SU-DHL-6 (cell line): Measurements from ENCODE around the gene ATP5F1E.

Experiments
- H2AFZ ChIP-seq: fragments of 200-600 bp; sonication (generic); 2 replicates; pipeline ENCODE4 v1.6.1; 2014; ENCODE audit warnings: low read depth, mild to moderate bottlenecking, moderate library complexity, mixed read lengths, antibody characterized with exemption, low read length; ENCODE audit not compliant: severe bottlenecking
- H3F3A ChIP-seq: fragments of 200-600 bp; shearing (Covaris generic); 2 replicates; pipeline ENCODE4 v1.6.0; 2016; ENCODE audit warnings: antibody characterized with exemption, mild to moderate bottlenecking; ENCODE audit not compliant: insufficient read depth
- H3K27ac ChIP-seq: fragments of 200-600 bp; sonication (generic); 2 replicates; pipeline ENCODE4 v1.5.1; 2016; ENCODE audit warnings: low read depth, mild to moderate bottlenecking, low read length, moderate library complexity, mixed read lengths
- H3K27me3 ChIP-seq: fragments of 200-600 bp; sonication (generic), shearing (Covaris generic); 2 replicates; pipeline ENCODE4 v1.6.0; 2014; ENCODE audit warnings: mild to moderate bottlenecking, low read length
- H3K36me3 ChIP-seq: fragments of 200-600 bp; sonication (generic); 2 replicates; pipeline ENCODE4 v1.6.1; 2014; ENCODE audit warnings: mild to moderate bottlenecking, low read length, mixed read lengths
- H3K4me2 ChIP-seq: fragments of 300-600, 200-600 bp; shearing (Covaris generic), sonication (generic); 2 replicates; pipeline ENCODE4 v1.6.0; 2014; ENCODE audit warnings: low read length, low read depth, mild to moderate bottlenecking; ENCODE audit not compliant: poor library complexity, severe bottlenecking
- H3K4me3 ChIP-seq: fragments of 200-600 bp; sonication (generic); 2 replicates; pipeline ENCODE4 v1.5.1; 2014; ENCODE audit warnings: antibody characterized with exemption, low read length, mild to moderate bottlenecking, mixed read lengths; ENCODE audit not compliant: insufficient read depth, poor library complexity, severe bottlenecking
- H3K79me2 ChIP-seq: fragments of 200-600 bp; sonication (generic); 2 replicates; pipeline ENCODE4 v1.6.1; 2014; ENCODE audit warnings: mild to moderate bottlenecking, low read length, moderate library complexity; ENCODE audit not compliant: insufficient read depth
- H3K9ac ChIP-seq: fragments of 200-600 bp; sonication (generic); 2 replicates; pipeline ENCODE4 v1.7.0; 2014; ENCODE audit warnings: mild to moderate bottlenecking, low read length
- H3K9me2 ChIP-seq: fragments of 200-600 bp; sonication (generic); replicated peaks from 2 replicates; pipeline ENCODE4 v1.6.1; 2014; ENCODE audit warnings: low read length; ENCODE audit not compliant: insufficient read depth
- H3K9me3 ChIP-seq: fragments of 200-600 bp; sonication (generic); 2 replicates; pipeline ENCODE4 v1.6.1; 2014; ENCODE audit warnings: low read length, mixed read lengths; ENCODE audit not compliant: insufficient read depth
- H4K20me1 ChIP-seq: fragments of 200-600 bp; sonication (generic); 2 replicates; pipeline ENCODE4 v1.6.1; 2014; ENCODE audit warnings: low read depth, mild to moderate bottlenecking, antibody characterized with exemption, low read length, moderate library complexity, mixed read lengths
- CTCF ChIP-seq: fragments of 200-600 bp; sonication (generic); IDR thresholded peaks from one replicate; pipeline ENCODE4 v1.5.1; 2017; ENCODE audit warnings: antibody characterized with exemption, mild to moderate bottlenecking, low read length, moderate library complexity; ENCODE audit not compliant: insufficient read depth, poor library complexity, severe bottlenecking
- EZH2phosphoT487 ChIP-seq: fragments of 200-600 bp; sonication (generic), shearing (Covaris generic); conservative IDR thresholded peaks from 2 replicates; pipeline ENCODE4 v1.6.1; 2018; ENCODE audit warnings: mild to moderate bottlenecking, antibody characterized with exemption, low read length, moderate library complexity, mixed read lengths

ATP5F1E gene

GRCh38 chr20:59073582-59073981 is 41.4 kb upstream of the ATP5F1E start:
- Histone ChIP-seq H4K20me1 (no peaks in the 10 kb centered on the region), H3K27ac (no peak overlapping the region), H3K79me2 (no peaks in the 10 kb centered on the region), H3K36me3 (no peaks in the 10 kb centered on the region), H3K4me2 (no peak overlapping the region), H3F3A (no peaks in the 10 kb centered on the region), H3K9me3 (no peaks in the 10 kb centered on the region), H2AFZ (no peak overlapping the region), H3K4me3 (no peak overlapping the region), H3K9ac (no peak overlapping the region), H3K9me2 (no peaks in the 10 kb centered on the region), H3K27me3 (no peaks in the 10 kb centered on the region)
- no peak for TF ChIP-seq EZH2phosphoT487
- TF ChIP-seq CTCF: no peak

- Histone ChIP-seq H3K36me3 (no peaks in the 10 kb centered on the region), H3K9me3 (no peaks in the 10 kb centered on the region), H2AFZ (no peak overlapping the region), H3K27ac (no peak overlapping the region), H3F3A (no peaks in the 10 kb centered on the region), H3K9me2 (no peaks in the 10 kb centered on the region), H3K4me3 (no peak overlapping the region), H4K20me1 (no peaks in the 10 kb centered on the region), H3K9ac (no peak overlapping the region), H3K27me3 (no peaks in the 10 kb centered on the region), H3K79me2 (no peaks in the 10 kb centered on the region), H3K4me2 (no peak overlapping the region)
- TF ChIP-seq CTCF: no peak
- no peak for TF ChIP-seq EZH2phosphoT487
Observed at GRCh38 chr20:59071216-59071615, 39.1 kb upstream of the ATP5F1E start.

GRCh38 chr20:59069026-59069425 is 36.9 kb upstream of the ATP5F1E start:
- H3K9me3 ChIP-seq: no peaks in the 10 kb centered on the region
- H3K27me3 ChIP-seq: no peaks in the 10 kb centered on the region
- no peaks in the 10 kb centered on the region for H3K9me2 ChIP-seq
- no peaks in the 10 kb centered on the region for H3K79me2 ChIP-seq
- H3K27ac ChIP-seq: no peak overlapping the region
- H3K36me3 ChIP-seq: no peaks in the 10 kb centered on the region
- H3K9ac ChIP-seq: no peak overlapping the region
- H3K4me3 ChIP-seq: no peak overlapping the region
- no peak overlapping the region for H3K4me2 ChIP-seq
- no peaks in the 10 kb centered on the region for H4K20me1 ChIP-seq
- no peak overlapping the region for H2AFZ ChIP-seq
- no peak for TF ChIP-seq EZH2phosphoT487
- no peak for TF ChIP-seq CTCF
- H3F3A ChIP-seq: no peaks in the 10 kb centered on the region
